Stimulated activated naive B cell treated with anti-CD40 and anti-IgM and Interleukin-4, amounts not matched to agents 10 μg/mL and 1 μg/mL and 100 μg/mL, for 72 hours (primary cell): ENCODE results near the gene TCL1A.

Experiments used
- ATAC-seq, 2 donors: fragments of 150-1000 bp; cut with Tn5 transposase; replicated peaks; 2 replicates each; pipeline ENCODE4 v1.10.0; 2021; ENCODE audit warnings: moderate library complexity in 1 of 2
- DNase-seq: peaks from one replicate; pipeline ENCODE4 v3.0.0; 2021
- H3K27ac Mint-ChIP-seq: one replicate; pipeline ENCODE4 v1.8.0; 2022; ENCODE audit warnings: mild to moderate bottlenecking, mixed read lengths
- H3K27me3 Mint-ChIP-seq, 2 donors: one replicate each; pipeline ENCODE4 v1.8.0; 2022; ENCODE audit warnings: mixed read lengths in 2 of 2
- H3K36me3 Mint-ChIP-seq, 2 donors: one replicate each; pipeline ENCODE4 v1.8.0; 2022; ENCODE audit warnings: mixed read lengths in 2 of 2, mild to moderate bottlenecking in 1 of 2
- H3K4me1 Mint-ChIP-seq, 2 donors: one replicate each; pipeline ENCODE4 v1.8.0; 2022; ENCODE audit warnings: mixed read lengths in 2 of 2, mild to moderate bottlenecking in 1 of 2
- H3K4me3 Mint-ChIP-seq, 2 donors: one replicate each; pipeline ENCODE4 v1.8.0; 2022; ENCODE audit warnings: mild to moderate bottlenecking in 2 of 2, mixed read lengths in 2 of 2, moderate library complexity in 1 of 2
- H3K9me3 Mint-ChIP-seq, 2 donors: one replicate each; pipeline ENCODE4 v1.8.0; 2022; ENCODE audit warnings: mixed read lengths in 2 of 2, mild to moderate bottlenecking in 1 of 2

TCL1A gene

DNA sequence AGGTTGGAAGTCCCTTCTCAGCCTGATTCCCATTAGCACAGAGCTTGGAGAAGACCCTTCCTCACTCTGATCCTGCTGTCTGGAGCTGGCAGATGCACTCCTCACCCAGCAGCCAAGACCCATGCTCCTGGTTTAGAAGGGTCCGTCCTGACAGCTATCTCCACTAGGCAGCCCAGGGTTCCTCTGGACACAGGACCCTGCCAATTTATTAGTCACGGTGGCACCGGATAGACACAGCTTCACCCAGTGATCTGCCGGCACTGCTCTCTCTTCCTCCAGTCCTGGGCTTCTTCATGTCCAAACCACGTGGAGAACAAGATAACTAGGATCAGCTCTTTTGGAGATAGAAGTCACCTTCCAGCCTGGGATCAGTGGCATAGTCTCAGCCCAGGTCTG is 53.9 kb downstream of the TCL1A start:
- peak overlapping the region; percentile 33 for H3K27ac Mint-ChIP-seq
- peaks cover 61 to 87% of the 10 kb centered on the region in 2 donors for H3K4me1 Mint-ChIP-seq
- H3K27me3 Mint-ChIP-seq, result no peaks in the 10 kb centered on the region
- ATAC-seq, result no peak
- H3K9me3 Mint-ChIP-seq, result no peaks in the 10 kb centered on the region
- DNase-seq, result no peak
- peaks cover 0 to 4% of the 10 kb centered on the region in 2 donors for H3K36me3 Mint-ChIP-seq
- no peak overlapping the region for H3K4me3 Mint-ChIP-seq
